Posterior vena cava (tissue), 2 donors: ENCODE results near the gene LCN9. TPM values are rescaled to one million over a fixed set of nuclear protein-coding genes. Genes with fewer than 3 reads are reported as not detected.
"Not testable (repeated sequence)": the region's sequence is repeated elsewhere in the genome, so short reads cannot be mapped to it uniquely, and the experiment has no call there.

Source experiments
- DNase-seq: peaks from one replicate; pipeline ENCODE4 v3.0.0-alpha.2; 2020; ENCODE audit warnings: low spot score
- intact Hi-C, 2 donors: fragments of 100-400 bp; cut with DNase I; formaldehyde crosslinking; loops; one replicate each; pipeline versions ENCODE4 v1.14.1 to v1.14.2; 2022 to 2023
- total RNA-seq, 2 donors: library from RNA; stranded (reverse); fragmentation: NEBNext Ultra II Directional; extraction: Animal tissue kit (Norgen Biotek cat#: 25700); gene quantifications; one replicate each; pipeline ENCODE4 v1.2.1, GENCODE V29; 2021
- donor health status: DM: yes; HTN: yes; CAD: no.
- donor health status: DM: yes; HTN: yes; CAD: no.

LCN9 gene
- total RNA-seq, 2 donors from 2014 or later, result not detected

- DNase-seq, result peak; percentile 25
- intact Hi-C loops, result not testable (repeated sequence)
These were observed 5.9 kb downstream of the LCN9 start for GRCh38 chr9:135669018-135669417.

GRCh38 chr9:135669616-135670285 lies 6.6 kb downstream of the LCN9 start:
- intact Hi-C loops, result no loop called here
- peak; percentile 66 for DNase-seq

GRCh38 chr9:135670721-135671590 lies 7.8 kb downstream of the LCN9 start:
- intact Hi-C loops, result no loop called here
- DNase-seq, result peak; percentile 77

- intact Hi-C loops, result no loop called here
- no peak for DNase-seq
These were observed 8.5 kb downstream of the LCN9 start for GRCh38 chr9:135671591-135672041.

- intact Hi-C loops, result not testable (repeated sequence)
- peak; percentile 19 for DNase-seq
These were observed 9.7 kb downstream of the LCN9 start for GRCh38 chr9:135672786-135673185.

GRCh38 chr9:135673941-135674340 lies 10.8 kb downstream of the LCN9 start:
- intact Hi-C loops, result no loop called here
- no peak for DNase-seq

- intact Hi-C loops, result no loop called here
- DNase-seq, result no peak
These were observed 11.9 kb downstream of the LCN9 start for GRCh38 chr9:135674977-135675376.

GRCh38 chr9:135676891-135677290 lies 13.8 kb downstream of the LCN9 start:
- no peak for DNase-seq
- intact Hi-C loops, result no loop called here

- intact Hi-C loops, result no loop called here
These were observed 14.6 kb downstream of the LCN9 start for GRCh38 chr9:135677641-135678168.

GRCh38 chr9:135678236-135679017 lies 15.3 kb downstream of the LCN9 start:
- DNase-seq, result no peak
- intact Hi-C loops, result no loop called here

More at GRCh38 chr9:135677641-135678168, 14.6 kb downstream of the LCN9 start:
- no peak for DNase-seq

- no peak for DNase-seq
- intact Hi-C loops, result no loop called here
These were observed 16.9 kb downstream of the LCN9 start for GRCh38 chr9:135680056-135680455.

GRCh38 chr9:135681161-135681560 lies 18.1 kb downstream of the LCN9 start:
- intact Hi-C loops, result no loop called here
- DNase-seq, result no peak

GRCh38 chr9:135683401-135684034 lies 20.4 kb downstream of the LCN9 start:
- DNase-seq, result no peak
- intact Hi-C loops, result no loop called here

GRCh38 chr9:135684691-135685090 lies 21.6 kb downstream of the LCN9 start:
- intact Hi-C loops, result no loop called here
- DNase-seq, result no peak

GRCh38 chr9:135687216-135687615 lies 24.1 kb downstream of the LCN9 start:
- DNase-seq, result no peak
- intact Hi-C loops, result no loop called here

GRCh38 chr9:135689011-135689410 lies 25.9 kb downstream of the LCN9 start:
- intact Hi-C loops, result no loop called here
- DNase-seq, result no peak

- intact Hi-C loops, result loop anchor here in 1 of 2 donors (10.0 kb wide), 1 partner anchor 406 kb away; no protein-coding TSS in a partner anchor
- no peak for DNase-seq
These were observed 27.9 kb downstream of the LCN9 start for GRCh38 chr9:135690836-135691570.

GRCh38 chr9:135692410-135692809 lies 29.3 kb downstream of the LCN9 start:
- no peak for DNase-seq
- intact Hi-C loops, result loop anchor here in 1 of 2 donors (10.0 kb wide), 1 partner anchor 408 kb away; no protein-coding TSS in a partner anchor
